Measurements from ENCODE around the gene ARF6.
"Not testable (repeated sequence)": the region's sequence is repeated elsewhere in the genome, so short reads cannot be mapped to it uniquely, and the experiment has no call there.

The ARF6 gene

DNA sequence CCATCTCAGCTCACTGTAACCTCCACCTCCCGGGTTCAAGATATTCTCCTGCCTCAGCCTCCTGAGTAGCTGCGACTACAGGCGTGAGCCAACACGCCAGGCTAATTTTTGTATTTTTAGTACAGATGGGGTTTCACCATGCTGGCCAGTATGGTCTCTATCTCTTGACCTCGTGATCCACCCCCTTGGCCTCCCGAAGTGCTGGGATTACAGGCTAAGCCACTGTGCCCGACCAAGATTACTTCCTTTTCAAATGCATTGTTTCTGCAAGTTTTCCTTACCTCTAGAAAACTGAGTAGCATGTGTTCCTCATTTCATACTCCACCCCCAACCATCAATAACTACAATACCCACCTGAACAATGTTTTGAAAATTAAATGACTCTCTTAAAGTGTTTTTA, 13.1 kb downstream of the ARF6 start:
- no peak for DNase-seq (ENCODE audit: low read depth in 2 of 2)

DNA sequence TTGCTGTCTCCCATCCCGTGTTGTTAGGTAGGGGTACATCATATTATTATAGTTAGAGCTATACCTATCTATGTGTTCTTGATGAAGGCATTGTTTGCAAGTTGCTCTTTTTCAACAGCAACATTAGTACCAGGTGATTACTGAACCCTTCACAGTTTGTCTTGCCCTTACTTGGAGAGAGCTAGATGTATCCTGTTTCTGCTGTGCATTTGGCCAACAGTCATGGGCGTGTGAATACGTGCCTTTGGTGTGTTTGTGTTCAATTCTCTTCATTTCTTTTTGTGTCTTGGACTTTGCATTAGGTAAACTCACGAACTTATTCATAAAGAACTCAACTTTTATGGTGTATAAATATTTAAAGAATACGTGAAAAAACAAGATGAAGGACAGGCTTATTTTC, 14.3 kb downstream of the ARF6 start:
- DNase-seq (ENCODE audit: low read depth in 2 of 2) = no peak

- no peak for DNase-seq (ENCODE audit: low read depth in 2 of 2)
These were observed 15.5 kb downstream of the ARF6 start for GRCh38 chr14:49908433-49908782.

- DNase-seq (ENCODE audit: low read depth in 2 of 2) = no peak
These were observed 16.1 kb downstream of the ARF6 start for GRCh38 chr14:49909016-49909415.

GRCh38 chr14:49915085-49915484, 22.2 kb downstream of the ARF6 start:
- no peak for DNase-seq (ENCODE audit: low read depth in 2 of 2)

DNA sequence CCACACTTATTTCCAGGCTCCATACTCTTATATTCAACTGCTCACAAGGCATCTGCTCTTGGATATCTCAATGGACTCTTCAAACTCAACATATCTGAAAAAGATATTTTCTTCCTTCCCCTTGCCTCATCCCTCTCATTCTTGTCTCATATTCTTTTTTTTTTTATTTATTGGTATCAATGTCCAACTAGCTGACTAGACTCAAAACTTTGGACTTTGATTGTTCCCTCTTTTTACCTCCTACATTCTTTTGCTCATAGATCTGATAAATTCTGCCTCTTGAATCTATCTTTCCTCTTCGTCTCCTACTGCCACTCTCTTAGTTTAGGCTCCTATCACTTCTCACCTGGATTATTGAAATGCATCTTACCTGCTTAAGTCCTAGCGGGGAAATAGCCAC, 25.8 kb downstream of the ARF6 start:
- DNase-seq (ENCODE audit: low read depth in 2 of 2) = no peak

- no peak for DNase-seq (ENCODE audit: low read depth in 2 of 2)
These were observed 27.2 kb downstream of the ARF6 start for GRCh38 chr14:49919825-49920659.

- DNase-seq (ENCODE audit: low read depth in 2 of 2) = no peak
These were observed 28.1 kb downstream of the ARF6 start for GRCh38 chr14:49920935-49921334.

- DNase-seq (ENCODE audit: low read depth in 2 of 2) = no peak
These were observed 28.5 kb downstream of the ARF6 start for GRCh38 chr14:49921401-49921800.

DNA sequence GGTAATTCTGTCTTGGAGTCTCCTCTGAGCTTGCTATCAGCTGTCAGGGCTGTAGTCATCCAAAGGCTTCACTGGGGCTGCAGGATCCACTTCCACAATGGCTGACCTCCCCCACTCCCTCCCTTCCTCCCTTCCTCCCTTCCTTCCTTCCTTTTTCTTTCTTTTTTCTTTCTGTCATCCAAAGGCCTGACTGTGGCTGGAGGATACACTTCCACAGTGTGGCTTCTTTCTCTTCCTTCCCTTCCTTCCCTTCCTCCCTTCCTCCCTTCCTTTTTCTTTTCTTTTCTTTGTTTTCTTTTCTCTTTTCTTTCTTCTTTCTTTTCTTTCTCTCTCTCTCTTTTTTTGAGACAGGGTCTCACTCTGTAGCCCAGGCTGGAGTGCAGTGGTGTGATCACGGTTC, 30.6 kb downstream of the ARF6 start:
- DNase-seq (ENCODE audit: low read depth in 2 of 2) = no peak

- DNase-seq (ENCODE audit: low read depth in 2 of 2) = no peak
These were observed 31.0 kb downstream of the ARF6 start for GRCh38 chr14:49923881-49924280.

GRCh38 chr14:49924852-49925251, 32.0 kb downstream of the ARF6 start:
- no peak for DNase-seq (ENCODE audit: low read depth in 2 of 2)

DNA sequence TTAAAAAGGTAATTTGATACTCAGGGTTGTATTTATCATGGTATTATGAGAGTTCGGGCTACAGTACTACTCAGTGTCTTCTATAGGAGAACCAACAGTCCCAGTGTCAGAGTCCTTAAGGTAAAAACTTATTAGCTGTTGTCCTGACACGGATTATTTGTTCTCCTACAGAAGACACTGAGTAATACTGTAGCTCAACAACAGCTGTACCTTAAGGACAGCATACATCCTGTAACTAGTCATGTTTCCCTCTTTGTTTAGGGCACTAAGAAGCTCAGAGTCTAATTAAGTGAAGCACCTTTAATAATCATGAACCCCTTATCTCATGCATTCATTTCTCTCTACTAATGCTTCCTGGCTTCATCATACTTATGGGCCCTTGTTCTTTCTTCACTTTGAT, 33.9 kb downstream of the ARF6 start:
- DNase-seq (ENCODE audit: low read depth in 2 of 2) = no peak

- no peak for DNase-seq (ENCODE audit: low read depth in 2 of 2)
These were observed 35.1 kb downstream of the ARF6 start for GRCh38 chr14:49928015-49928414.

- no peak for DNase-seq (ENCODE audit: low read depth in 2 of 2)
These were observed 37.8 kb downstream of the ARF6 start for GRCh38 chr14:49930720-49931119.

DNA sequence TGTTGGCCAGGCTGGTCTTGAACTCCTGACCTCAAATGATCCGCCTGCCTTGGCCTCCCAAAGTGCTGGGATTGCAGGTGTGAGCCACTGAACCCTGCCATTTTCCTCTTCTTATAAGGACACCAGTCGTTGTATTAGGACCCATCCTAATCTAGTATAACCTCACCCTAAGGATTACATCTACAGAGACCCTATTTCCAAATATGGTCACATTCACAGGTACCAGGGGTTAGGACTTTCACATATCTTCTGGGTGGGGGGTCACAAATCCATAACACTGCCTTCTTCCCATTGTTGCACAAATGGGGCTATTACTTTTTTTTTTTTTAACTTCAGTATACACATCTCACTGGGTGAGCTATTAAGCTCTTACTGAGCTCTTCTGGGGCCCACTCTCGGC, 38.6 kb downstream of the ARF6 start:
- DNase-seq (ENCODE audit: low read depth in 2 of 2) = no peak

- no peak for DNase-seq (ENCODE audit: low read depth in 2 of 2)
These were observed 40.2 kb downstream of the ARF6 start for GRCh38 chr14:49933128-49933527.

GRCh38 chr14:49933704-49934103, 40.8 kb downstream of the ARF6 start:
- no peak for DNase-seq (ENCODE audit: low read depth in 2 of 2)

DNA sequence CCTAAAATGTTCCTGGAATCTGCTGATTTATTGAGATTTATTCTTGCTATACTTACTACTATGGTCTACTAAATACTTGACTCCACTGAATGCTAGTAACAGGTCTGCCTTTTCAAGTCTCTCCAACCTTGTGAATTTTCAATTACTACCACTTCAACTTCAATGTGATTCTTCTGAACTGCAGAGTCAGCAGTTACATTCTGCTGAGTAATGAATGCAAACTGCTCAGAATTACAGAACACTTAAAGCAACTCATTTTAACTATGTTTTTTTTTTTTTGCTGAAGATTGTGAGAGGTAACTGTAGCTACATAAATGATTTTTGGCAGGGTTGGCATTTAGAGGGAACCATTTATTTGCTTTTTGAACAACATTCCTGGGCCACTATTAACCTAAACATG, 41.8 kb downstream of the ARF6 start:
- DNase-seq (ENCODE audit: low read depth in 2 of 2) = no peak

GRCh38 chr14:49935526-49935925, 42.6 kb downstream of the ARF6 start:
- DNase-seq (ENCODE audit: low read depth in 2 of 2) = no peak

DNA sequence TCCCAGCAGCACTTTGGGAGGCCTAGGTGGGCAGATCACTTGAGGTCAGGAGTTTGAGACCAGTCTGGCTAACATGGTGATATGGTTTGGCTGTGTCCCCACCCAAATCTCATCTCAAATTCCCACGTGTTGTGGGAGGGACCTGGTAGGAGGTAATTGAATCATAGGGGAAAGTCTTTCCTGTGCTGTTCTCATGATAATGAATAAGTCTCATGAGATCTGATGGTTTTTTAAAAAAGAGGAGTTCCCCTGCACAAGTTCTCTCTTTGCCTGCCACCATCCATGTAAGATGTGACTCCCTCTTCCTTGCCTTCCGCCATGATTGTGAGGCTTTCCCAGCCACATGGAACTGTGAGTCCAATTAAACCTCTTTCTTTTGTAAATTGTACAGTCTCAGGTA, 43.4 kb downstream of the ARF6 start:
- DNase-seq (ENCODE audit: low read depth in 2 of 2) = not testable (repeated sequence)

GRCh38 chr14:49936882-49937281, 44.0 kb downstream of the ARF6 start:
- not testable (repeated sequence) for DNase-seq (ENCODE audit: low read depth in 2 of 2)

DNA sequence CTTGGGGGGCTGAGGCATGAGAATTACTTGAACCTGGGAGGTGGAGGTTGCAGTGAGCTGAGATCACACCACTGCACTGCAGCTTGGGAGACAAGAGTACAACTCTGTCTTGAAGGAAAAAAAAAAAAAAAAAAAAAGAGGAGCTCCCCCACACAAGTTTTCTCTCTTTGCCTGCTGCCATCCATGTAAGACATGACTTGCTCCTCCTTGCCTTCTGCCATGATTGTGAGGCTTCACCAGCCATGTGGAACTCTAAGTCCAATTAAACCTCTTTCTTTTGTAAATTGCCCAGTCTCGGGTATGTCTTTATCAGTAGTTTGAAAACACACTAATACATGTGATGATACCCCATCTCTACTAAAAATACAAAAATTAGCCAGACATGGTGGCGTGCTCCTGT, 46.3 kb downstream of the ARF6 start:
- DNase-seq (ENCODE audit: low read depth in 2 of 2) = not testable (repeated sequence)

DNA sequence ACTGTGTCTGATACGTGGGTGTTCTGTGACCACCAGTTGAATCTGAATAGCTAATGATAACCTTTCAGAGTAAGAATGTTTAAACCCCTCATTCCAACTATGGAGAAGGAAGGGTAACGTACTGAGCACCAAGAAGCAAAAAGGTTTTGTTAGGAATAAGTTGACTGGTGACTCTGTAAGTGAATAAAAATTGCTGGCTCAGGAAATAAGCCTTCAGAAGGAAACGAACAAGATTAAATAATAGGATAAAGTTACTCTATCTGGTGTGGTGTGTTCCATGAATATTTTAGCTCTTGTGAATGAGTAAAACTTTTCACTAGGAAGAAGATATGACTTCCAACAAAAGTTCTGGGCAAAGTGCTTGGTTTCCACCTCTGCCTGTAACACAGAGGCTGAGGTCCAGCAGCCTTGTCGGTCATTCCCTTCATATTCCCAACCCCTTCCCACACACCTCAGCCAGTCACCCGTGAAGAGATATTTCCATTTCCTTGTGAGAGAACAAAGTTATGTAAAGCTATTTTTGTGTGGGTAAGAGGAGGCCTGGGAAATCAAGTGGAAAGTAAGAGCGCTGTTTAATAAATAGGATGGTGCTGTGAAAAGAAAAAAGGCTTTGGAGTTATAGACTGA, 47.1 kb downstream of the ARF6 start:
- DNase-seq (ENCODE audit: low read depth in 2 of 2) = no peak

All from stimulated activated CD4-positive, alpha-beta T cell treated with anti-CD3 and anti-CD28 coated beads, Interleukin-1b, Interleukin-23, amount 100 ng/mL, for 1 hour (primary cell).